ENCODE measurements around the gene ZCRB1. TPM values are rescaled to one million over a fixed set of nuclear protein-coding genes. Genes with fewer than 3 reads are reported as not detected.

Gene ZCRB1
- total and polyA plus RNA-seq, 4 donors = 9.8 to 66.3 (median 16.4) TPM

- Histone ChIP-seq H3K27me3 (ENCODE audit: control insufficient read depth in 4 of 4, insufficient read depth in 4 of 4, low read length in 3 of 4) (no peaks in the 10 kb centered on the region), H3K9ac (ENCODE audit: low read depth in 1 of 2, low read length in 2 of 2) (no peak overlapping the region), H3K4me3 (ENCODE audit: low read depth in 1 of 3, low read length in 3 of 3) (no peak overlapping the region), H3K36me3 (ENCODE audit: control insufficient read depth in 4 of 4, insufficient read depth in 3 of 4, low read depth in 1 of 4, low read length in 3 of 4) (no peaks in the 10 kb centered on the region), H3K27ac (ENCODE audit: low read depth in 1 of 2, low read length in 2 of 2) (no peak overlapping the region), H3K4me1 (ENCODE audit: control insufficient read depth in 4 of 4, insufficient read depth in 4 of 4, low read length in 3 of 4) (peaks cover 0 to 4% (median 3%) of the 10 kb centered on the region in 4 donors), H3K9me3 (ENCODE audit: control insufficient read depth in 4 of 4, low read length in 3 of 4) (peaks cover 0 to 4% (median 0%) of the 10 kb centered on the region in 4 donors)
- WGBS = 93% methylated on average over 15 of the region's 15 CpGs
- TF ChIP-seq FOXA2 (IDR thresholded peaks at IDR 0.05) (no peak), RXRA (IDR thresholded peaks at IDR 0.05) (no peak), YY1 (IDR thresholded peaks at IDR 0.05) (no peak), GABPA (IDR thresholded peaks at IDR 0.05 in 1 of 2, conservative IDR thresholded peaks at IDR 0.05 in 1 of 2) (no peak)
- DNase-seq (ENCODE audit: low spot score) = no peak
Measured at GRCh38 chr12:42267413-42268190, 58.3 kb downstream of the ZCRB1 start.

GRCh38 chr12:42266579-42267230, 59.2 kb downstream of the ZCRB1 start:
- H3K9me3 ChIP-seq (ENCODE audit: control insufficient read depth in 4 of 4, low read length in 3 of 4) = no peaks in the 10 kb centered on the region
- no peaks in the 10 kb centered on the region for H3K27me3 ChIP-seq (ENCODE audit: control insufficient read depth in 4 of 4, insufficient read depth in 4 of 4, low read length in 3 of 4)
- H3K36me3 ChIP-seq (ENCODE audit: control insufficient read depth in 4 of 4, insufficient read depth in 3 of 4, low read depth in 1 of 4, low read length in 3 of 4) = no peaks in the 10 kb centered on the region
- WGBS = 96% methylated on average over 17 of the region's 17 CpGs
- H3K27ac ChIP-seq (ENCODE audit: low read depth in 1 of 2, low read length in 2 of 2) = no peak overlapping the region
- no peak overlapping the region for H3K4me3 ChIP-seq (ENCODE audit: low read depth in 1 of 3, low read length in 3 of 3)
- TF ChIP-seq EGR1 (IDR thresholded peaks at IDR 0.05; ENCODE audit: low read depth in 2 of 2) = no peak
- TF ChIP-seq SP1 (IDR thresholded peaks at IDR 0.05) = no peak
- no peak for TF ChIP-seq RXRA (IDR thresholded peaks at IDR 0.05)
- TF ChIP-seq NR2F2 (IDR thresholded peaks at IDR 0.05) = no peak
- peaks cover 0 to 1% (median under 1%) of the 10 kb centered on the region in 4 donors for H3K4me1 ChIP-seq (ENCODE audit: control insufficient read depth in 4 of 4, insufficient read depth in 4 of 4, low read length in 3 of 4)
- H3K9ac ChIP-seq (ENCODE audit: low read depth in 1 of 2, low read length in 2 of 2) = no peak overlapping the region
- DNase-seq (ENCODE audit: low spot score) = no peak

GRCh38 chr12:42262271-42262670, 63.6 kb downstream of the ZCRB1 start:
- 91% methylated on average over 2 of the region's 2 CpGs for WGBS
- Histone ChIP-seq H3K9ac (ENCODE audit: low read depth in 1 of 2, low read length in 2 of 2) (no peak overlapping the region), H3K4me1 (ENCODE audit: control insufficient read depth in 4 of 4, insufficient read depth in 4 of 4, low read length in 3 of 4) (no peaks in the 10 kb centered on the region), H3K4me3 (ENCODE audit: low read depth in 1 of 3, low read length in 3 of 3) (no peak overlapping the region), H3K36me3 (ENCODE audit: control insufficient read depth in 4 of 4, insufficient read depth in 3 of 4, low read depth in 1 of 4, low read length in 3 of 4) (no peaks in the 10 kb centered on the region), H3K27ac (ENCODE audit: low read depth in 1 of 2, low read length in 2 of 2) (no peak overlapping the region), H3K27me3 (ENCODE audit: control insufficient read depth in 4 of 4, insufficient read depth in 4 of 4, low read length in 3 of 4) (no peaks in the 10 kb centered on the region), H3K9me3 (ENCODE audit: control insufficient read depth in 4 of 4, low read length in 3 of 4) (no peaks in the 10 kb centered on the region)
- TF ChIP-seq NR2F2 (IDR thresholded peaks at IDR 0.05) = no peak
- TF ChIP-seq TAF1 (conservative IDR thresholded peaks at IDR 0.05) = no peak
- TF ChIP-seq MAX (IDR thresholded peaks at IDR 0.05) = no peak
- TF ChIP-seq RAD21 (IDR thresholded peaks at IDR 0.05) = no peak
- TF ChIP-seq GABPA (IDR thresholded peaks at IDR 0.05 in 1 of 2, conservative IDR thresholded peaks at IDR 0.05 in 1 of 2) = no peak
- TF ChIP-seq FOXA1 (IDR thresholded peaks at IDR 0.05) = no peak
- no peak for TF ChIP-seq JUND (IDR thresholded peaks at IDR 0.05)
- TF ChIP-seq SP1 (IDR thresholded peaks at IDR 0.05) = no peak
- TF ChIP-seq CTCF (IDR thresholded peaks at IDR 0.05; ENCODE audit: low read depth, low read length, missing input control) = no peak
- TF ChIP-seq FOXA2 (IDR thresholded peaks at IDR 0.05) = no peak
- no peak for TF ChIP-seq RXRA (IDR thresholded peaks at IDR 0.05)
- TF ChIP-seq EGR1 (IDR thresholded peaks at IDR 0.05; ENCODE audit: low read depth in 2 of 2) = no peak
- TF ChIP-seq REST (IDR thresholded peaks at IDR 0.05) = no peak
- TF ChIP-seq ATF3 (IDR thresholded peaks at IDR 0.05) = no peak
- no peak for TF ChIP-seq HNF4A (conservative IDR thresholded peaks at IDR 0.05)
- no peak for TF ChIP-seq ZBTB33 (IDR thresholded peaks at IDR 0.05)
- no peak for TF ChIP-seq YY1 (IDR thresholded peaks at IDR 0.05)
- no peak for TF ChIP-seq HNF4G (IDR thresholded peaks at IDR 0.05)
- no peak for DNase-seq (ENCODE audit: low spot score)
